GM18517 (cell line): ENCODE results near the gene TACR1.
"Not testable (repeated sequence)": the region's sequence is repeated elsewhere in the genome, so short reads cannot be mapped to it uniquely, and the experiment has no call there.

Source experiments
- ATAC-seq: cut with Tn5 transposase; IDR thresholded peaks from one replicate; pipeline ENCODE4 v1.9.1; 2021; ENCODE audit warnings: mild to moderate bottlenecking, moderate library complexity; ENCODE audit not compliant: unreplicated experiment

TACR1 gene

GRCh38 chr2:75147884-75148283, 51.4 kb downstream of the TACR1 start:
- not testable (repeated sequence) for ATAC-seq

GRCh38 chr2:75146606-75147332, 52.6 kb downstream of the TACR1 start:
- no peak for ATAC-seq

- not testable (repeated sequence) for ATAC-seq
These were observed 53.1 kb downstream of the TACR1 start for GRCh38 chr2:75146221-75146605.

- ATAC-seq: no peak
These were observed 57.2 kb downstream of the TACR1 start for GRCh38 chr2:75142081-75142480.

GRCh38 chr2:75140288-75140687, 59.0 kb downstream of the TACR1 start:
- ATAC-seq: no peak

- ATAC-seq: no peak
These were observed 60.1 kb downstream of the TACR1 start for GRCh38 chr2:75139171-75139570.

- no peak for ATAC-seq
These were observed 60.8 kb downstream of the TACR1 start for GRCh38 chr2:75138528-75138927.

GRCh38 chr2:75135776-75136400, 63.4 kb downstream of the TACR1 start:
- no peak for ATAC-seq

- ATAC-seq: no peak
These were observed 64.5 kb downstream of the TACR1 start for GRCh38 chr2:75134860-75135259.

GRCh38 chr2:75133621-75134570, 65.4 kb downstream of the TACR1 start:
- ATAC-seq: no peak

GRCh38 chr2:75130171-75130570, 69.1 kb downstream of the TACR1 start:
- no peak for ATAC-seq

GRCh38 chr2:75123876-75124275, 75.4 kb downstream of the TACR1 start:
- ATAC-seq: no peak

GRCh38 chr2:75113231-75113869, 86.0 kb downstream of the TACR1 start:
- no peak for ATAC-seq

GRCh38 chr2:75108937-75109482, 90.3 kb downstream of the TACR1 start:
- ATAC-seq: no peak

GRCh38 chr2:75102011-75102410, 97.3 kb downstream of the TACR1 start:
- ATAC-seq: no peak

- no peak for ATAC-seq
These were observed 98.5 kb downstream of the TACR1 start for GRCh38 chr2:75100801-75101151.

- no peak for ATAC-seq
These were observed 99.1 kb downstream of the TACR1 start for GRCh38 chr2:75100011-75100800.

GRCh38 chr2:75099521-75099922, 99.8 kb downstream of the TACR1 start:
- ATAC-seq: no peak

- ATAC-seq: no peak
These were observed 100.5 kb downstream of the TACR1 start for GRCh38 chr2:75098856-75099255.

GRCh38 chr2:75097831-75098230, 101.5 kb downstream of the TACR1 start:
- ATAC-seq: no peak
